ENCODE results near the gene LRRC8E. TPM values are rescaled to one million over a fixed set of nuclear protein-coding genes. Genes with fewer than 3 reads are reported as not detected.
"Not testable (repeated sequence)": the region's sequence is repeated elsewhere in the genome, so short reads cannot be mapped to it uniquely, and the experiment has no call there.

LRRC8E gene
- total RNA-seq, 4 donors from 2014 or later, result 0.15 to 2.1 TPM; not detected in 2

DNA sequence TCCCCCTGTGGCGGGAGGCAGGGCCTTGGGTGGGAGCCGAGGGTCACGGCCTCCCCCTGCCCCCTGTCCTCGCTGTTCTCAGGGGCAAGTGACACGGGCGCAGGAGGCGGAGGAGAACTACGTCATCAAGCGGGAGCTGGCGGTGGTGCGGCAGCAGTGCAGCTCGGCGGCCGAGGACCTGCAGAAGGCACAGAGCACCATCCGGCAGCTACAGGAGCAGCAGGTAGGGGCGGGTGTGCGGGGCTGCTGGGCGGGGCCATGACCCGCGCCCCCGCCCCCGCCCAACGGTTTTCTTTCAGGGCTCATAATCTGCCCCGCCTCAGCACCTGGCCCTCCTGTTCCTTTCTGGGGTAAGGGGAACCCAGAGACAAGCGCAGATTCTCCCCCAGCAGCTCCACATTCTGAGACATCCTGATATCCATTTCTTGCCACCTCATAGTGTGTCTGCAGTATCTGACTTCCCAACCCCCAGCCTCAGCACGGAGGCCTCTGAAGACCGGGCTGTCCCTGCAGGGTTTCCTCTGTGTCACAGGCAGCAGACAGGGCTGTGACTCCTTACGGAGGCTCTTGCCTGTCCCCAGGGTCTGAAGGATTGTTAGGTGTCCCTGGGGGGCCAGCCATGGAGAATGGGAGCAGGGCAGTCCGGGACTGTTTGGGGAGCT, 30.1 kb upstream of the LRRC8E start:
- no peak for DNase-seq
- no peaks in the 10 kb centered on the region for H3K27me3 ChIP-seq
- no peak overlapping the region for H3K4me3 ChIP-seq
- TF ChIP-seq POLR2A (IDR thresholded peaks at IDR 0.05), result no peak
- TF ChIP-seq, protein P1, sequence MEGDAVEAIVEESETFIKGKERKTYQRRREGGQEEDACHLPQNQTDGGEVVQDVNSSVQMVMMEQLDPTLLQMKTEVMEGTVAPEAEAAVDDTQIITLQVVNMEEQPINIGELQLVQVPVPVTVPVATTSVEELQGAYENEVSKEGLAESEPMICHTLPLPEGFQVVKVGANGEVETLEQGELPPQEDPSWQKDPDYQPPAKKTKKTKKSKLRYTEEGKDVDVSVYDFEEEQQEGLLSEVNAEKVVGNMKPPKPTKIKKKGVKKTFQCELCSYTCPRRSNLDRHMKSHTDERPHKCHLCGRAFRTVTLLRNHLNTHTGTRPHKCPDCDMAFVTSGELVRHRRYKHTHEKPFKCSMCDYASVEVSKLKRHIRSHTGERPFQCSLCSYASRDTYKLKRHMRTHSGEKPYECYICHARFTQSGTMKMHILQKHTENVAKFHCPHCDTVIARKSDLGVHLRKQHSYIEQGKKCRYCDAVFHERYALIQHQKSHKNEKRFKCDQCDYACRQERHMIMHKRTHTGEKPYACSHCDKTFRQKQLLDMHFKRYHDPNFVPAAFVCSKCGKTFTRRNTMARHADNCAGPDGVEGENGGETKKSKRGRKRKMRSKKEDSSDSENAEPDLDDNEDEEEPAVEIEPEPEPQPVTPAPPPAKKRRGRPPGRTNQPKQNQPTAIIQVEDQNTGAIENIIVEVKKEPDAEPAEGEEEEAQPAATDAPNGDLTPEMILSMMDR (IDR thresholded peaks at IDR 0.05), result no peak
- intact Hi-C loops (cut with DNase I; ENCODE audit: low total_unique reads), result no loop called here
- no peak overlapping the region for H3K27ac ChIP-seq
- no peaks in the 10 kb centered on the region for H3K36me3 ChIP-seq
- no peaks in the 10 kb centered on the region for H3K4me1 ChIP-seq
- no peaks in the 10 kb centered on the region for H3K9me3 ChIP-seq

DNA sequence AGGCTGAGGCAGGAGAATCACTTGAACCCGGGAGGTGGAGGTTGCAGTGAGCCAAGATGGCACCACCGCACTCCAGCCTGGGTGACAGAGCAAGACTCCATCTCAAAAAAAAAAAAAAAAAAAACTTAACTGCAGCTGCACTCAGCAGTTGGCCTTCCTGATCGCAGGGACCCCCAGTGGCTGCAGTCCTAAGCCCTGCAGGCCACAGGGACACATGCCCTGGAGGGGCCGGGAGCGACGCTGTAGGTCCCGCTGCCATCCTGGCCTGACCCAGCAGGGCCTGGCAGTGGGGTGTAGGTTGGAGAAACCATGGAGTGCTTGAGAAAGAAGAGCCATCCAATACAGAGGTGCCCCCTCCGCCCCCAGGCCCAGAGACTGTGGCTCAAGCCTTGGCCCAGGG, 29.2 kb upstream of the LRRC8E start:
- H3K4me1 ChIP-seq; DNase-seq; intact Hi-C loops (cut with DNase I; ENCODE audit: low total_unique reads); H3K27me3 ChIP-seq; H3K36me3 ChIP-seq; H3K27ac ChIP-seq; H3K9me3 ChIP-seq; H3K4me3 ChIP-seq: not testable (repeated sequence)

DNA sequence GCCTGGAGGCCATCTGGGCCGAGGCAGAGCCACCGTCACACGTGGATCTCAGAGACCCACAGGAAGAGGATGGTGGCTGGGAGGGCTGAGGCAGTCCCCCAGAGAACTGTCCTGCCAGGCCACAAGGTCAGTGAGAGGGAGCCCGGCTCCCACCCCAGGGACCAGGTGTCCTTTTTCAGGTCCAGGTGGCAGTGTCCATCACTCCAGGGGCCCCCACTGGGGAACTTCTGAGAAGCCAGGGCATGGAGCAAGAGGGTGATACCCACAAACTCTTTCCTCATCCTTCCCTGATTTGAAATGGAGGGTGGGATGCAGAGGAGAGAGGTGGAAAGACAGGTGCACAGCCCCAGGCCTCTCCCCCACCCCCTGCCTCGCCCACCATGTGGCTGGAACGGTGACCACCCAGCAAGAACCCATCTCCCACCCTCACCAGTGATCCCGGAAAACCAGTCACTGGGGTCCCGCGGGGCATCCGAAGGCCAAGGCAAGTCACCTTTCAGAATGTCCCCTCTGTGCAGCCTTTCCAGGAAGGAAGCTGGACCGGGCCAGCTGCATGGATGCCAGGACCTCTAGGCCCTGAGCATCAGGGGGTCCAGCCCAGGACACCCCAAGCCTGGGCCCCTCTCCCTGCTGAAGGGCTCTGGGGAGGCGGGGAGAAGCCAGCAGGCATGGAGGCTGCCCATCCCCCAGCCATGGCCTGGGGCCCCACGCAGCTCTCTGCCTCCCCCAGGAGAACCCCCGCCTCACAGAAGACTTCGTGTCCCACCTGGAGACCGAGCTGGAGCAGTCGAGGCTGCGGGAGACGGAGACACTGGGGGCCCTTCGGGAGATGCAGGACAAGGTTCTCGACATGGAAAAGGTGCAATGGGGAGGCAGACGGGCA, 28.2 kb upstream of the LRRC8E start:
- H3K27me3 ChIP-seq, result no peaks in the 10 kb centered on the region
- no peaks in the 10 kb centered on the region for H3K4me1 ChIP-seq
- no peak for TF ChIP-seq POLR2A (IDR thresholded peaks at IDR 0.05)
- TF ChIP-seq, protein P1 (IDR thresholded peaks at IDR 0.05), result no peak
- H3K27ac ChIP-seq, result no peak overlapping the region
- H3K4me3 ChIP-seq, result no peak overlapping the region
- no peaks in the 10 kb centered on the region for H3K9me3 ChIP-seq
- intact Hi-C loops (cut with DNase I; ENCODE audit: low total_unique reads), result no loop called here
- DNase-seq, result no peak
- no peaks in the 10 kb centered on the region for H3K36me3 ChIP-seq

DNA sequence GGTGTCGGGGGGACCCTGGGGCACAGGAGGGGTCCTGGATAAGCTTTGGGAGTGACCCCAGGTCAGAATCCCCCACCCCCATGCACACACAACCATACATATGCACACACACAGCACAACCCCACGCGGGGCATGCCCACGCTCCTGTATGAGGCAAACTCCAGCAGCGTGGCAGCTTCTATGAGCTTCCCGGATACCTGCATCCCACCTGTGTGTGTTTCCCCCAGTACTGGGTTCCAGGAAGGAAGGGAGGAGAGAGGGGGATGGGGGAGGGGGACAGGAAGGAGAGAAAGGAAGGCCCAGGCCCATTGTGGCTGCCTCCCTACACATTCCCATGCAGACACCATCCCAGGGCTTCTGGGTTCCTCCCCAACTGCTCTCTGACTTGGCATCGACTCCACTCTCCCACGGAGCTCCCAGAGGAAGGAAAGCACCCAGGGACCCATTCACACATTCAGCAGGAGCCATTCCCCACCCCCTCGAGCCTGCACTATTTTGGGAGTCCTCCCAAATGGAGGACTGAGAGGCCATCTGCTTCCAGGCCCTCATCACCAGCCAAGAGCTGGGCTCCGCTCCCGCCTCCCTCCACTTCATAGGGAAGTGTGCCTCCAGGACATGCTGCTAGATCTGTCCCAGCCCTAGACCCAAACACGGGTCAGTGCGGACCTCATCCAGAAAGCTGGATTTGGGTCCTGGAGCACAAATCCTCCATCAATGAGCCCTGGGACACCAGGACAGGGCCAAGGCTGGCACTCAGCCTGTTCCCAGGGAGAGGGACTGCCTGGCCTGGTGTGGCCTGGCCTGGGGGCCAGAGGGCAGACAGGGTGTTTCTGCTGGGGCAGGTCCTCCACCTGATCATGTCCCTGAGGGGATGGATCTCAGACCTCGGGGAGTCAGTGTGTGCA, 27.3 kb upstream of the LRRC8E start:
- H3K36me3 ChIP-seq, result no peaks in the 10 kb centered on the region
- TF ChIP-seq, protein P1 (IDR thresholded peaks at IDR 0.05), result no peak
- TF ChIP-seq POLR2A (IDR thresholded peaks at IDR 0.05), result no peak
- no peaks in the 10 kb centered on the region for H3K4me1 ChIP-seq
- H3K4me3 ChIP-seq, result no peak overlapping the region
- H3K27me3 ChIP-seq, result no peaks in the 10 kb centered on the region
- no peak for DNase-seq
- no peak overlapping the region for H3K27ac ChIP-seq
- H3K9me3 ChIP-seq, result no peaks in the 10 kb centered on the region
- intact Hi-C loops (cut with DNase I; ENCODE audit: low total_unique reads), result no loop called here

DNA sequence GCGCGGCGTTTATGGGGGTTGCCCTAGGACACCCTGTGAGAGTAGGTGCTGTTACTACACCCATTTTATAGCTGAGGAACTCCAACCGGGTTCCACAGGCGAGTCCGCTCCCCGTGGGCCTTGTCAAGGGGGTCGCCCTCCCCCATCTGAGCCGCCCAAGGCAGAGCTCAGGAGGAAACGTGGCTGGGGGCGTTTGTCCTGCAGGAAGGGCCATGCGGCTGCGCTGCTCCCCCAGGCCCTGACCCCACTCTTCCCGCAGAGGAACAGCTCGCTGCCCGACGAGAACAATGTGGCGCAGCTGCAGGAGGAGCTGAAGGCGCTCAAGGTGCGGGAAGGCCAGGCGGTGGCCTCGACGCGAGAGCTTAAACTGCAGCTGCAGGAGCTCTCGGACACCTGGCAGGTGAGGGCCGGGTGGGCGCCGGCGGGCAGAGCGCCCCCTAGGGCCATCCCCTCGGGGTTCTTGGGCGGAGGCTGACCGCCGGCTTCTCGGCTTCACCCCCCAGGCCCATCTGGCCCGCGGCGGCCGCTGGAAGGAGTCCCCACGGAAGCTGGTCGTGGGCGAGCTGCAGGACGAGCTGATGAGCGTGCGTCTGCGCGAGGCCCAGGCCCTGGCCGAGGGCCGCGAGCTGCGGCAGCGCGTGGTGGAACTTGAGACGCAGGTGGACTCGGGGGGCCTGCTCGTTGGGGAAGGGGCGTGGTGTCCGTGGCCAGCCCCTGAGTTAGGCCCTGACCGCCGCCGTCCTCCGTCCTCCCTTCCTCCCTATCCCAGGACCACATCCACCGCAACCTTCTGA, 26.5 kb upstream of the LRRC8E start:
- Histone ChIP-seq H3K4me1 (no peaks in the 10 kb centered on the region), H3K27ac (no peak overlapping the region), H3K36me3 (no peaks in the 10 kb centered on the region), H3K9me3 (no peaks in the 10 kb centered on the region), H3K4me3 (no peak overlapping the region), H3K27me3 (no peaks in the 10 kb centered on the region)
- DNase-seq, result no peak
- intact Hi-C loops (cut with DNase I; ENCODE audit: low total_unique reads), result no loop called here
- no peak for TF ChIP-seq POLR2A (IDR thresholded peaks at IDR 0.05)
- TF ChIP-seq, protein P1 (IDR thresholded peaks at IDR 0.05), result no peak

All from uterus (tissue), 4 donors.